ENCODE data around the gene PNN. TPM values are rescaled to one million over a fixed set of nuclear protein-coding genes. Genes with fewer than 3 reads are reported as not detected.
"Not testable (repeated sequence)": the region's sequence is repeated elsewhere in the genome, so short reads cannot be mapped to it uniquely, and the experiment has no call there.

The PNN gene
- total RNA-seq, 1 donor from 2014 or later, result 84.1 TPM

GRCh38 chr14:39181026-39181692 lies 6.1 kb downstream of the PNN start:
- no peak for DNase-seq (ENCODE audit: low spot score)

- DNase-seq (ENCODE audit: low spot score), result no peak
Observed at GRCh38 chr14:39181693-39182047, 6.6 kb downstream of the PNN start.

GRCh38 chr14:39182770-39183684 lies 8.0 kb downstream of the PNN start:
- DNase-seq (ENCODE audit: low spot score), result no peak

GRCh38 chr14:39183685-39184003 lies 8.6 kb downstream of the PNN start:
- not testable (repeated sequence) for DNase-seq (ENCODE audit: low spot score)

GRCh38 chr14:39184628-39185255 lies 9.7 kb downstream of the PNN start:
- DNase-seq (ENCODE audit: low spot score), result no peak

- no peak for DNase-seq (ENCODE audit: low spot score)
Observed at GRCh38 chr14:39185256-39186049, 10.4 kb downstream of the PNN start.

- no peak for DNase-seq (ENCODE audit: low spot score)
Observed at GRCh38 chr14:39186941-39187525, 12.0 kb downstream of the PNN start.

- DNase-seq (ENCODE audit: low spot score), result no peak
Observed at GRCh38 chr14:39203659-39204606, 28.9 kb downstream of the PNN start.

- not testable (repeated sequence) for DNase-seq (ENCODE audit: low spot score)
Observed at GRCh38 chr14:39207430-39207829, 32.4 kb downstream of the PNN start.

- DNase-seq (ENCODE audit: low spot score), result no peak
Observed at GRCh38 chr14:39211109-39211741, 36.2 kb downstream of the PNN start.

GRCh38 chr14:39212034-39212433 lies 37.0 kb downstream of the PNN start:
- no peak for DNase-seq (ENCODE audit: low spot score)

GRCh38 chr14:39212693-39213092 lies 37.6 kb downstream of the PNN start:
- no peak for DNase-seq (ENCODE audit: low spot score)

- DNase-seq (ENCODE audit: low spot score), result no peak
Observed at GRCh38 chr14:39217214-39217879, 42.3 kb downstream of the PNN start.

GRCh38 chr14:39218171-39218769 lies 43.2 kb downstream of the PNN start:
- no peak for DNase-seq (ENCODE audit: low spot score)

- DNase-seq (ENCODE audit: low spot score), result no peak
Observed at GRCh38 chr14:39219075-39219499, 44.0 kb downstream of the PNN start.

- not testable (repeated sequence) for DNase-seq (ENCODE audit: low spot score)
Observed at GRCh38 chr14:39220473-39220872, 45.4 kb downstream of the PNN start.

GRCh38 chr14:39228044-39228443 lies 53.0 kb downstream of the PNN start:
- no peak for DNase-seq (ENCODE audit: low spot score)

- no peak for DNase-seq (ENCODE audit: low spot score)
Observed at GRCh38 chr14:39228509-39229221, 53.6 kb downstream of the PNN start.
